ENCODE data around the gene RPLP1.

RPLP1 gene

GRCh38 chr15:69498282-69498681 is 45.7 kb downstream of the RPLP1 start:
- no peak for DNase-seq (ENCODE audit: low read depth)

DNA sequence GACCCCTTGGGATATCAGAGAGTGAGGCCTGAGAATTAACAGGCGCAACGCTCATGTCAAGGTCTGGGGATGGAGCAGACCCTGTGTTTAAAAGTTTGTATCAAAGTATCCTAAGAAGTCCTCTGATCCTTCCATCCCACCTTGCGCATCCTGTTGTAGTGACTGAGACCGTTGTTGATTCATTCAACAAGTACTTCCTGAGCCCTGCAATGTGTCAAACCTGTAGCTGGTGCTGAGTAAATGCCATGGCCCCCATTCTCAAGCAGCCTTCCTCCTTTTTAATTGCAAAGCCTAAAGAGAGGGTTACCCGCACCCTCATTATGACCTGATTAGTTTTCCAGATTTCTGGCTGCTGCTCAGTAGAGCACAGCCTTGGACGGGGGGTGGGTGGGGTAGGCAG is 46.4 kb downstream of the RPLP1 start:
- no peak for DNase-seq (ENCODE audit: low read depth)

- no peak for DNase-seq (ENCODE audit: low read depth)
These were observed 47.0 kb downstream of the RPLP1 start for GRCh38 chr15:69499521-69500211.

DNA sequence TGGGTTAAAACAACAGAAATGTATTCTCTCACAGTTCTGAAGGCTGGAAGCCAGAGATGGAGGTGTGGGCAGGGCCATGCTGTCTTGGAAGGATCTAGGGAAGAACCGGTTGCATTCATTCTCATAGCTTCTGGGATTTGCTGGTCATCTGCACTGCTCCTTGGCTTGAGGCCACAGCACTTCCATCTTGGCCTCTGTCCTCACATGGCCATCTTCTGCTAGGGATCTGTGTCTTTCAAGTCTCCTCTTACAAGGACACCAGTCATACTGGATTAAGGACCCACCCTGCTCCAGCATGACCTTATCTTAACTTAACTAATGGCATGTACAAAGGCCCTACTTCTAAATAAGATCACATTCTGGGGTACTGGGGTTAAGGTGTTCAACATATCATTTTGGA is 47.7 kb downstream of the RPLP1 start:
- DNase-seq (ENCODE audit: low read depth), result no peak

GRCh38 chr15:69501456-69501855 is 48.8 kb downstream of the RPLP1 start:
- no peak for DNase-seq (ENCODE audit: low read depth)

- no peak for DNase-seq (ENCODE audit: low read depth)
These were observed 49.9 kb downstream of the RPLP1 start for GRCh38 chr15:69502470-69503045.

- DNase-seq (ENCODE audit: low read depth), result no peak
These were observed 51.9 kb downstream of the RPLP1 start for GRCh38 chr15:69504352-69505040.
